GM19099 (cell line): ENCODE results near the gene DMKN.

ENCODE experiments used
- POLR2A ChIP-seq: IDR thresholded peaks from 3 replicates; pipeline ENCODE4 v1.6.1; 2011; ENCODE audit warnings: low read depth; ENCODE audit not compliant: insufficient read length; ENCODE audit errors: extremely low read depth

DMKN gene

GRCh38 chr19:35539850-35540249 lies 26.4 kb upstream of the DMKN start:
- no peak for TF ChIP-seq POLR2A

GRCh38 chr19:35539314-35539713 lies 25.9 kb upstream of the DMKN start:
- TF ChIP-seq POLR2A: no peak

- TF ChIP-seq POLR2A: no peak
Measured at GRCh38 chr19:35534803-35535480, 21.5 kb upstream of the DMKN start.

GRCh38 chr19:35533822-35534392 lies 20.5 kb upstream of the DMKN start:
- TF ChIP-seq POLR2A: no peak

GRCh38 chr19:35533201-35533821 lies 19.9 kb upstream of the DMKN start, which contains the start of gene GAPDHS:
Gene GAPDHS (plus strand): TSS chr19:35533456. CDS start chr19:35533528, 72 bp downstream.
- no peak for TF ChIP-seq POLR2A

- TF ChIP-seq POLR2A: no peak
Measured at GRCh38 chr19:35531291-35531690, 17.8 kb upstream of the DMKN start.

GRCh38 chr19:35529241-35530218 lies 16.1 kb upstream of the DMKN start:
- no peak for TF ChIP-seq POLR2A

- no peak for TF ChIP-seq POLR2A
Measured at GRCh38 chr19:35528218-35529038, 15.0 kb upstream of the DMKN start, which contains the start of gene SBSN. Gene SBSN (minus strand): TSS chr19:35528311. CDS start chr19:35528281, 30 bp downstream.

GRCh38 chr19:35525873-35526272 lies 12.4 kb upstream of the DMKN start:
- TF ChIP-seq POLR2A: no peak

- no peak for TF ChIP-seq POLR2A
Measured at GRCh38 chr19:35524181-35524837, 10.9 kb upstream of the DMKN start.

GRCh38 chr19:35522745-35523327 lies 9.4 kb upstream of the DMKN start:
- no peak for TF ChIP-seq POLR2A

GRCh38 chr19:35521124-35521743 lies 7.8 kb upstream of the DMKN start:
- TF ChIP-seq POLR2A: no peak

GRCh38 chr19:35519291-35519690 lies 5.8 kb upstream of the DMKN start:
- TF ChIP-seq POLR2A: no peak
